Choroid plexus epithelial cell (primary cell): ENCODE data around the gene LAMC1.

ENCODE experiments used
- DNase-seq: peaks from one replicate; pipeline ENCODE4 v3.0.0-alpha.2; 2010; ENCODE audit warnings: low read depth
- H3K4me3 ChIP-seq: 2 replicates; pipeline ENCODE4 v1.5.1; 2011; ENCODE audit warnings: low read depth, mild to moderate bottlenecking, control low read depth, low read length, moderate library complexity
- TF ChIP-seq, protein P1 (sequence below): conservative IDR thresholded peaks from 2 replicates; pipeline ENCODE4 v1.5.1; 2011; ENCODE audit warnings: low read depth, mild to moderate bottlenecking, control low read depth, inconsistent platforms, low read length, moderate library complexity

LAMC1 gene

GRCh38 chr1:183023146-183023600 lies at the start of gene LAMC1:
TSS of gene LAMC1 (plus strand) at chr1:183023420. CDS start at chr1:183023717, 297 bp downstream.
- DNase-seq = peak; percentile 84
- TF ChIP-seq, protein P1, sequence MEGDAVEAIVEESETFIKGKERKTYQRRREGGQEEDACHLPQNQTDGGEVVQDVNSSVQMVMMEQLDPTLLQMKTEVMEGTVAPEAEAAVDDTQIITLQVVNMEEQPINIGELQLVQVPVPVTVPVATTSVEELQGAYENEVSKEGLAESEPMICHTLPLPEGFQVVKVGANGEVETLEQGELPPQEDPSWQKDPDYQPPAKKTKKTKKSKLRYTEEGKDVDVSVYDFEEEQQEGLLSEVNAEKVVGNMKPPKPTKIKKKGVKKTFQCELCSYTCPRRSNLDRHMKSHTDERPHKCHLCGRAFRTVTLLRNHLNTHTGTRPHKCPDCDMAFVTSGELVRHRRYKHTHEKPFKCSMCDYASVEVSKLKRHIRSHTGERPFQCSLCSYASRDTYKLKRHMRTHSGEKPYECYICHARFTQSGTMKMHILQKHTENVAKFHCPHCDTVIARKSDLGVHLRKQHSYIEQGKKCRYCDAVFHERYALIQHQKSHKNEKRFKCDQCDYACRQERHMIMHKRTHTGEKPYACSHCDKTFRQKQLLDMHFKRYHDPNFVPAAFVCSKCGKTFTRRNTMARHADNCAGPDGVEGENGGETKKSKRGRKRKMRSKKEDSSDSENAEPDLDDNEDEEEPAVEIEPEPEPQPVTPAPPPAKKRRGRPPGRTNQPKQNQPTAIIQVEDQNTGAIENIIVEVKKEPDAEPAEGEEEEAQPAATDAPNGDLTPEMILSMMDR = no peak
- H3K4me3 ChIP-seq = peak within 1 kb of the TSS; percentile 85

DNA sequence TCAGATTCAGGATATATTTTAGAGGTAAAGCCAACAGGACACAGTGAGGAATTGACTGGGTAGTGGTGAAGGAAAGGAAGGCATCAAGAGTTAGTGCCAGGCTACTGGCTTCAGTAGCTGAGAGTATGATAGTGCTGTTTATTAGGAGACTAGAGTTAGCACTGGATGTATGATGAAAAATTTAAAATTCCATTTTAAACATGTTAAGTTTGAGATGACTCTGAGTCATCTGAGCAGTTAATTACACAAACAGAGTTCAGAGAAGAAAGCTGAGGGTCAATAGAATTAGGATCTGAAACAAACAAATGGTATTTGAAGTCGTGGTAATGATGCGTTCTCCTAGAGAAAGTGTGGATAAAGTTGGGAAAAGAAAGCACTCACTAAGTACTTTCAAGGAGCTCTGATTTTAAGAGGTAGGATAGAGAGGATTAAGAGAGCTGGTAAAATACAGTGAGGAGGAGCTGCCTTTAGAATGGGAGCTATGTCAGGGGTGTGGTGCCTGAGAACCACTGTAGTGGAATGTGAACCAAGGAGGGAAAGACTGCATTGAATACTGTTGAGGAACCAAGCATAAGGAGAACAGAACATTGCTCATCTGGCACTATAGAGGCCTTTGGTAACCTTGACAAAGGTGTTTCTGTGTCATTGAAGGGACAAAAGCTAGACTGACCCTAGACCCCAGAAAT lies 48.6 kb upstream of the LAMC1 start:
- no peak for DNase-seq
- TF ChIP-seq, protein P1 = no peak
- no peak overlapping the region for H3K4me3 ChIP-seq

- no peak overlapping the region for H3K4me3 ChIP-seq
- TF ChIP-seq, protein P1 = no peak
- peak; percentile 4 for DNase-seq
Measured at GRCh38 chr1:182977480-182977879, 45.7 kb upstream of the LAMC1 start.

GRCh38 chr1:182978151-182978853 lies 44.9 kb upstream of the LAMC1 start:
- no peak for DNase-seq
- TF ChIP-seq, protein P1 = no peak
- H3K4me3 ChIP-seq = no peak overlapping the region

DNA sequence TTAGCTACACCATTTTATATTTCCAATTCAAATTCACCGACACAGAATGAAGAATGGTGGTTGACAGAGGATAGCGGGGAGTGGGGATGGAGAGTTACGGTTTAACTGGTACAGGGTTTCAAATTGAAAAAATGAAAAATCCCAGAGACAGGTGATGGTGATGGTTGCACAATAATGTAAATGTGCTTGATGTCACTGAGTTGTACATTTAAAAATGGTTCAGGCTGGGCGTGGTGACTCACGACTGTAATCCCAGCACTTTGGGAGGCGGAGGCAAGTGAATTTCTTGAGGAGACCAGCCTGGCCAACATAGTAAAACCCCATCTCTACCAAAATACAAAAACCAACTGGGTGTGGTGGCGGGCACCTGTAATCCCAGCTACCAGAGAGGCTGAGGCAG lies 39.1 kb upstream of the LAMC1 start:
- TF ChIP-seq, protein P1 = no peak
- H3K4me3 ChIP-seq = no peak overlapping the region
- no peak for DNase-seq

- H3K4me3 ChIP-seq = no peak overlapping the region
- DNase-seq = no peak
- TF ChIP-seq, protein P1 = no peak
Measured at GRCh38 chr1:182984621-182985020, 38.6 kb upstream of the LAMC1 start.

DNA sequence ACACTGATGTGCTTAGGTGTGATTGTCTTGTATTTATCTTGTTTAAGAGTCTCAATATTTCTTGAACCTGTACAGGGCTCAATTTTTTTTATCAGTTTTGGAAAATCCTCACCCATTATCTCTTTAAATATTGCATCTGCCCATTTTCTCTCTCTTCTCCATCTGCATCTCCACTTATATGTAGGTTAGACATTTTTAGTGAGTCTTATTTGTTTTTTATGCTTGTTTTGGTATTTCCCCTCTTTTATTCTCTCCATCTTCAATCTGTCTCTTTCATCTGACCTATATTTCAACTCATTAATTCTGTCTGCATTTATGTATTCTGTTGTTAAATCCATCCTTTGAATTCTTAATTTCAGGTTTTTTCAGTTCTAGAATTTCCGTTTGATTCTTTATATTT lies 37.3 kb upstream of the LAMC1 start:
- H3K4me3 ChIP-seq = no peak overlapping the region
- TF ChIP-seq, protein P1 = no peak
- DNase-seq = no peak
